Stimulated activated naive CD4-positive, alpha-beta T cell treated with Interleukin-2 at 50 U/mL for 16 hours (primary cell): ENCODE results near the gene LRRC7.
"Not testable (repeated sequence)": the region's sequence is repeated elsewhere in the genome, so short reads cannot be mapped to it uniquely, and the experiment has no call there.

Source experiments
- DNase-seq: peaks from one replicate; lab custom pipeline; 2025; lab: John Stamatoyannopoulos, UW

LRRC7 gene

GRCh38 chr1:70042090-70042731, 474.5 kb downstream of the LRRC7 start:
- no peak for DNase-seq

- DNase-seq, result no peak
Observed at GRCh38 chr1:70043804-70044203, 476.1 kb downstream of the LRRC7 start.

GRCh38 chr1:70044832-70045231, 477.1 kb downstream of the LRRC7 start:
- DNase-seq, result no peak

GRCh38 chr1:70045581-70045980, 477.9 kb downstream of the LRRC7 start:
- DNase-seq, result not testable (repeated sequence)

DNA sequence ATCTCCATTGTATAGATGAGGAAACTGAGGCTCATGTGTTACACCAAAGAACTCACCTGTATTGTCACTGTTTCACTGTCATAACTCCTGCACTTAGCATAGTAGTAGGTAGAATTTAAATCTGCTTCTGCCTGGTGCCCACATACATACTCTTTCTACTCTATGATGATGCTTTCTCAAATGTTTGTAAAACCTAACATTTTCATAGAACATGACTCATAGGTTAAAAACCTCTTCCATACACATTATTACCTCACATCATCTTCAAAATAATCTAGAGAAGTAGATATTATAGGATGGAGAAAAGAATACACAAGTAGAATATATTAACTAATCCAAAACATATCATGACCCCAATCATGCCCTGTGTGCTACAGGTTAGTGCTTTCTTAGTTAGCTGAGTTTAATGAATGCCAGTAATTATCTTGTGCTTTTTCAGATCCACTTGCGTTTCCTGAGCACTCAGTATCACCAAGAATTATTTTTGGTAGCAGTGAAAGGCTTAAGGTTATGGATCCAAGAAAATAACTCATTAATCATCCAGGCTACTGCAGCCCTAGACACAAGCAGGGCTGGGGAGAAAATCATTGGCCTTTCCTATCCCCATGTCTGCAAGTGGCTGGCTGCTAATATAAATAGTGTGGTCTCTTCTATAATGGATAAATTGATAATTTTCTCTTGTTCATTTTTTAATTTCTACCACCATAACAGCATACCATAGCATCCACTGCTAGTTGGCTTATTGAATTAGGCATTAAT, 480.8 kb downstream of the LRRC7 start:
- no peak for DNase-seq

GRCh38 chr1:70051926-70052325, 484.2 kb downstream of the LRRC7 start:
- no peak for DNase-seq

DNA sequence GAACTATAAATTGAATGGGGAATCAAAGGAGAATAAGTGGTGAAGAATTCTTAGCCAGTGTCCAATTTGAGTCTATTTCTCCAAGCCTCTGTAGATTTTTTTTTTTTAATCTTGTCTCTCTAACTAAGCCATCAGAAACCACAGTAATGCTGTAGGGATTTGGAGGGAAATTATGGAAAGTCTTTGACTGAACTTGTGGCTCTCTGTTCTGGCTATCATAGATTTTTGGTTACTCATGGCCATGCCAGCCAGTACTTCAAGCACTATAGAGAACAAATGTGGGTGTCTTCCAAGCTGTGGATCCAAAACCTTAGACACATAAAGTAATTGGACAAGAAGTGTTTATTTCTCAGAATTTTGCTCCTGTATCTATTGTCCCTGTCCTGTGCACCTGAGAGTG, 489.8 kb downstream of the LRRC7 start:
- no peak for DNase-seq

- no peak for DNase-seq
Observed at GRCh38 chr1:70061231-70061630, 493.5 kb downstream of the LRRC7 start.

- DNase-seq, result no peak
Observed at GRCh38 chr1:70063861-70064260, 496.1 kb downstream of the LRRC7 start.

DNA sequence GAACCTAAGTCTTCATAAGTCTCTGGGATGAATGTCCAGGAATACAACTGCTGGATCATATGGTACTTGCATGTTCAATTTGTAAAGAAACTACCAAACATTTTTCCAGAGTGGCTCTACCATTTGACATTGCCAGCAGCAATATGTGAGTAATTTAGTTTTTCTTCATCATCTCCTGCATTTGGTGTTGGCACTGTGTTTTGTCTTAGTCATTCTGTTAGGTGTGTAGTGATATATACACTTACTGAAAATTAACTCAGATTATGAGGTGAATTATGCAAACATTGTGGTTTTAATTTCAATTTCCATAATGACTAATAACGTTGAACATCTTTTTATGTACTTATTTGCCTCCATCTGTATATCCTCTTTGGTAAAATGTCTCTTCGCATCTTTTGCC, 499.0 kb downstream of the LRRC7 start:
- no peak for DNase-seq

DNA sequence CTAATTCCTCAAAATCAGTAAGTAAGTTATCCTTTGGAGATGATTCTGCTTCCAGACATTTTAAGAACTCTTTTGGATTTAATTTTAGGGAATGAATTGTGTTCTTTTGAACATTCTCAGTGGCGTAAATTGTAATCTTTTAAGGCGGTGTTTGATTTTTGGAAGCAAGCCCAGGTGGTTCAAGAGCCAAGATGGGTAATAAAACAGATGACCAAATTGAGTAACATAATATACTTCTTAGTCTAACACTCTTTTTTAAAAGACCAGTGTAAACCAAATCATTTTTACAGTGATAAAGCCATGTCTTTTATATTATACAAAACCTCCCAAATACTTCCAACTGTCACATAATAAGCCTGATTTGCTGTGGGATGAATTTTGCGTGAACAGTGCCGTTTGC, 503.9 kb downstream of the LRRC7 start:
- no peak for DNase-seq

DNA sequence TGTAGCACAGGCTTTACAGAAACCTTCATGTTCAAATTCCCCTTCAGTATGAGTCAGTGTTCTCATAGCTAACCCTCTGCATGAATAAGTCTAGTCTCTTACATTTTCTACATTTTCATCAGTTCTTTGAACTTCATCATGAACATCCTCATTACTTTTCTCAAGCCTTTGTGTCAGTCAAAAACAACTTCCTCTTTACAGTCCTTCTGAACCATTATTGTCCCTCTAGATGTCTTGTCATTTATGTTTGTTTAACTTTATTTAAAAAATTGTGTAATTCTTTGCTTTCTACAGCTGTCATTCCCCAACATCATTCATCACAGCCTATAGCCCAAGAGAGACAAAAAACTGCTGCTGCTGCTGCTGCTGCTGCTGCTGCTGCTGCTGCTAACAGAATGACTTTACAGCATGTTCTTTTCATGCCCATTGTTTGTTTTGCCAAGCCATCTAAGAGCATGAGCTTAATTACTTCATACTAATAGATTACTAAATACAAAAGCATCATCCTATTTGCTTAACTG, 504.6 kb downstream of the LRRC7 start:
- DNase-seq, result no peak

DNA sequence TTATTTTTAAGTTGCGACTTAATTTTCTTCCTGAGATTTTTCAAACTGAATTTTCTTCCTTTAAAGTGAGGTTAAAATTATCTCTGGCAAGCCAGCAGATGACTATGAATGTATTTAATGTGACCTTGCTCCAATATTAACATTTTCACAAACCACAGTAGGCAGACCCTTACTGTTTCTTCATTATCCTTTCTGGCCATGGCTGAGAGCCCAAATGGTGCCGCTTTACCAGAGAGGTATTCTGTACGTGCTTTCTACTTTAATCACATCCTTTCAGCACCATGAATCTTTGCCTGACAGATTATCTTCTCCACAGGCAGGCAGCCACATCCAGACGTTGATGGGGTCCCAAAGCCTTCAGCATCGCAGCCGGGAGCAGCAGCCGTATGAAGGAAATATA, 508.0 kb downstream of the LRRC7 start:
- DNase-seq, result no peak

GRCh38 chr1:70077066-70077465, 509.3 kb downstream of the LRRC7 start:
- no peak for DNase-seq

DNA sequence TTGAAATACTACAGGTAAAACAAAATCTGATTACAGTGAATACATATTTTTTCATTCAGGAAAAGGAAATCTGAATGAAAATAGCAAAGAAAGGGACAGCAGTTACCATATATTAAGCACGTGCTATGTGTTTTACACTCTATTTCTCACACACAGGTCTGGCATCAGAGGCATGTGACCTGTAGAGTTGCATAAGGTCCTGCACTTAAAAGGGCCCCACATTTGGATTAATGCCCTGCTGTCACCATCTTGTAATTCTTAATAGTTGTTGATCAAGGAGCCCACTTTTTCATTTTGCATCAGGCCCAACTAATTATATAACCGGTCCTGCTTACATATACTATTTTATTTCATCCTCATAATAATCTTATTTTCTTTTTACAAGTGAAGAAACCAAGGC, 511.8 kb downstream of the LRRC7 start:
- DNase-seq, result no peak

DNA sequence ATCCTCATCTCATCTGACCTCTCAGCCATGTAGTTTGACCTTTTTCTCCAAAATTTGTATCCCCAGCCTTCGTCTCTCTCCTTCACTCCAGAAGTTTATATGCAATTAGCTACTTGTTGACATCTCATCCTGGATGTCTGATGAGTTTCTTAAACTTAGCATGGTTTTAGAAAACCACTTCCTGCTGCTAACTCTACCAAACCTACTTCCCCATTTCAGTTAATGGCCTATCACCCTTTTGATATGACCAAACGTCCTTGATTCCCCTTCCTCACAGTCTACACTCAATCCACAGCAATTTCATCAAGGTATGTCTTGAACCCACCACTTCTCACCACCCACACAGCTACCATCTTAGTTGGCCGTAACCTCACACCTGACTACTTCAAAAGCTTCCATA, 515.8 kb downstream of the LRRC7 start:
- no peak for DNase-seq

- DNase-seq, result no peak
Observed at GRCh38 chr1:70084314-70084915, 516.7 kb downstream of the LRRC7 start.

GRCh38 chr1:70085521-70085920, 517.8 kb downstream of the LRRC7 start:
- DNase-seq, result no peak

GRCh38 chr1:70086897-70087296, 519.2 kb downstream of the LRRC7 start:
- no peak for DNase-seq

GRCh38 chr1:70090141-70090540, 522.4 kb downstream of the LRRC7 start:
- no peak for DNase-seq

DNA sequence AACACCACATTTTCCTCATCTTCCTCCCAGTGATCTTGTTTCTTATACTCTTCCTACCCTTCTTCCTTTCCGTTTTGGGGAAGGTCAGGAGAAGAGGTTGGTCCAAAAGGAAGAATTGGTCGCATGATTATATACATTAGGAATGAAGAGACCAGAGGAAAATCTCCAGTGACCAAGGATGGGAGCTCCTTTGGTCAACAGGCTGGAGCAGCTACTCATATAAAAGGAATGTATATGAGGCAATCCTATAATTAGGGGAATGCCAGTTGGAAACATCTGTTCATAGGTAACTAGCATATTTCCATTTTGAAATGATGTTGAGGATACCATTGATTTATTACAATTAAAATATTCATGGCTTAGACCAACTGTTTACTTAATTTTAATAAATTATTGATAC, 523.2 kb downstream of the LRRC7 start:
- no peak for DNase-seq

- no peak for DNase-seq
Observed at GRCh38 chr1:70091811-70092210, 524.1 kb downstream of the LRRC7 start.

DNA sequence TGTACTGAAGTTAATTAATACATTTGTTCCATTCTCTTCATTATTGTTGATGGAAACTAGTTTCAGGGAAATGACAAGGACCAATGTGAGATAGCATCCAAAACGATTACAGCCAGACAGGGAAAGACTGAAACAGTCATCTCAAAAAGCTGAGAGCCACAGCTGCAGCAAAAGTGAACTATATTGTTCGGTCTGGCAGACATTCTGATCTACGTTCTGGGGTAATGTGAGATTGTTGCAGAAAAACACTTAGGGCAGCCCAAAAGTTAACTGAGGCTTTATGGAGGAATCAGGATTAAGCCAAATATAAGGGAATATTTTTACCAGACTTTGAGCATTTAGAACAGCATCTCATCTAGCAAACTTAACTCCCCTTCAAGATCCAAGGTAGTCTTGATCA, 524.8 kb downstream of the LRRC7 start:
- DNase-seq, result no peak
